Skin of body (tissue), 2 donors: ENCODE data around the gene SESN2. TPM values are rescaled to one million over a fixed set of nuclear protein-coding genes. Genes with fewer than 3 reads are reported as not detected.
"Not testable (repeated sequence)": the region's sequence is repeated elsewhere in the genome, so short reads cannot be mapped to it uniquely, and the experiment has no call there.

ENCODE experiments used
- DNase-seq: peaks from one replicate; lab custom pipeline; 2025; lab: John Stamatoyannopoulos, UW
- total RNA-seq: library from RNA; depleted of rRNA; stranded (reverse); fragments of >200 nt; gene quantifications from one replicate; pipeline ENCODE4 v1.2.3, GENCODE V29; 2014

The SESN2 gene
- total RNA-seq, 1 donor from 2014 or later, result 2.1 TPM

- DNase-seq, result no peak
Measured at GRCh38 chr1:28326984-28327383, 67.7 kb downstream of the SESN2 start.

- DNase-seq, result not testable (repeated sequence)
Measured at GRCh38 chr1:28327431-28327830, 68.1 kb downstream of the SESN2 start.

GRCh38 chr1:28328228-28328648 is 68.9 kb downstream of the SESN2 start:
- DNase-seq, result no peak

GRCh38 chr1:28329395-28330153 is 70.3 kb downstream of the SESN2 start:
- DNase-seq, result no peak

Other genes with a start within 250 kb of the SESN2 start
- gene EYA3, start 170.9 kb upstream of the SESN2 start, total RNA-seq, result 10.9 TPM
- 3.1 TPM for gene PTAFR, start 82.8 kb upstream of the SESN2 start, total RNA-seq
- gene DNAJC8, start 26.5 kb upstream of the SESN2 start, total RNA-seq, result 31.5 TPM
- gene ATP5IF1, start 23.4 kb upstream of the SESN2 start, total RNA-seq, result 65.6 TPM
- 9.2 TPM for gene MED18, start 69.5 kb downstream of the SESN2 start, total RNA-seq
- gene PHACTR4, start 110.2 kb downstream of the SESN2 start, total RNA-seq, result 17.9 TPM
- 15.8 TPM for gene RCC1, start 246.5 kb downstream of the SESN2 start, total RNA-seq